HG03135 (cell line): ENCODE results near the gene TMCO5A.
"Not testable (repeated sequence)": the region's sequence is repeated elsewhere in the genome, so short reads cannot be mapped to it uniquely, and the experiment has no call there.

Experiments used
- ATAC-seq: cut with Tn5 transposase; IDR thresholded peaks from one replicate; pipeline ENCODE4 v1.9.1; 2021; ENCODE audit warnings: mild to moderate bottlenecking, moderate library complexity; ENCODE audit not compliant: unreplicated experiment

Gene TMCO5A

GRCh38 chr15:37934340-37934739 lies at the start of gene TMCO5A:
TMCO5A (plus strand) TSS chr15:37934640; CDS start chr15:37936324, 1,684 bp downstream.
- ATAC-seq = no peak

- ATAC-seq = no peak
These were observed 48.8 kb upstream of the TMCO5A start for GRCh38 chr15:37885651-37886050.

GRCh38 chr15:37888356-37888755 lies 46.1 kb upstream of the TMCO5A start:
- ATAC-seq = no peak

GRCh38 chr15:37891766-37892368 lies 42.6 kb upstream of the TMCO5A start:
- no peak for ATAC-seq

- ATAC-seq = no peak
These were observed 41.1 kb upstream of the TMCO5A start for GRCh38 chr15:37893309-37893708.

- no peak for ATAC-seq
These were observed 36.1 kb upstream of the TMCO5A start for GRCh38 chr15:37898362-37898761.

- no peak for ATAC-seq
These were observed 33.9 kb upstream of the TMCO5A start for GRCh38 chr15:37900326-37901221.

GRCh38 chr15:37902126-37902525 lies 32.3 kb upstream of the TMCO5A start:
- ATAC-seq = no peak

GRCh38 chr15:37903919-37904625 lies 30.4 kb upstream of the TMCO5A start:
- no peak for ATAC-seq

- ATAC-seq = no peak
These were observed 27.3 kb upstream of the TMCO5A start for GRCh38 chr15:37907136-37907535.

GRCh38 chr15:37921527-37922385 lies 12.7 kb upstream of the TMCO5A start:
- no peak for ATAC-seq

GRCh38 chr15:37926136-37926535 lies 8.3 kb upstream of the TMCO5A start:
- ATAC-seq = no peak

GRCh38 chr15:37929238-37929637 lies 5.2 kb upstream of the TMCO5A start:
- no peak for ATAC-seq

- no peak for ATAC-seq
These were observed 3.1 kb upstream of the TMCO5A start for GRCh38 chr15:37931321-37931720.

- ATAC-seq = no peak
These were observed 2.6 kb upstream of the TMCO5A start for GRCh38 chr15:37931868-37932267.

GRCh38 chr15:37932549-37932948 lies 1.9 kb upstream of the TMCO5A start:
- ATAC-seq = no peak

- no peak for ATAC-seq
These were observed 774 bp upstream of the TMCO5A start for GRCh38 chr15:37933666-37934065.

- no peak for ATAC-seq
These were observed 6.4 kb downstream of the TMCO5A start for GRCh38 chr15:37940876-37941275.

- no peak for ATAC-seq
These were observed 7.3 kb downstream of the TMCO5A start for GRCh38 chr15:37941779-37942178.

GRCh38 chr15:37951999-37952398 lies 17.6 kb downstream of the TMCO5A start:
- no peak for ATAC-seq

- not testable (repeated sequence) for ATAC-seq
These were observed 26.3 kb downstream of the TMCO5A start for GRCh38 chr15:37960742-37961141.
